NCI-H2227 (cell line): ENCODE measurements around the gene C1orf174.

Source experiments
- DNase-seq: peaks from one replicate; lab custom pipeline; 2025; ENCODE audit not compliant: unreplicated experiment; lab: John Stamatoyannopoulos, UW

The C1orf174 gene

GRCh38 chr1:3876716-3877115 is 23.4 kb downstream of the C1orf174 start:
- DNase-seq: no peak

GRCh38 chr1:3874736-3875135 is 25.3 kb downstream of the C1orf174 start:
- no peak for DNase-seq

DNA sequence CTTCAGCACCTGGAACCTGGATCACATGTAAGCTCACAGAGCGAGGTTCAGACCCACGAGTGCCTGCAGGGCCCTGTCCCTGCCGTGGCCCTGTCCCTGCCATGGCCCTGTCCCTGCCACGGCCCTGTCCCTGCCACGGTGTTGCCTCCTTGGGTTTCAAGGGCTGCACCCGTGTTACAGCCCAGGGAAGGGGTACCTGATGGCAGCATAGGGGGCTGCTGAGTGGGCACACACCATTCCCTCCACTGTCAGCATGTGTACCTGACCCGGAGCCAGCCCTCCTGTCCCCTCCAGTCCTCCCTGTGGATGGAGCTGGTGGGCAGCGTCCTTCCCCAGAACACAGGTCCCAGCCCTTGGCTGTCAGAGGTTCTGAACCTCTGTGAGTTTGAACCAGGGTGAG is 27.5 kb downstream of the C1orf174 start:
- no peak for DNase-seq

DNA sequence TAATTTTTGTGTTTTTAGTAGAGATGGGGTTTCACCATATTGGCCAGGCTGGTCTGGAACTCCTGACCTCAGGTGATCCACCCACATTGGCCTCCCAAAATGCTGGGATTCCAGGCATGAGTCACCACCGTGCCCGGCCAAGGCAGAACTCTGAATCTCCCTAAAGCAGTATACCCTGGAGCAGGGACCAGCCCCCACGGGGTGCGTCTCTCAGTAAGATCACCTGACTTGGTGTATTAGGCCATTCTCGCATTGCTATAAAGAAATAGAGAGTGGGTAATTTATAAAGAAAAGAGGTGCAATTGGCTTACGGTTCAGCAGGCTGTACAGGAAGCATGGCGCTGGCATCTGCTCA is 28.6 kb downstream of the C1orf174 start:
- DNase-seq: no peak

- DNase-seq: no peak
Observed at GRCh38 chr1:3869751-3870301, 30.2 kb downstream of the C1orf174 start.

- DNase-seq: no peak
Observed at GRCh38 chr1:3868464-3869006, 31.5 kb downstream of the C1orf174 start.

- no peak for DNase-seq
Observed at GRCh38 chr1:3865606-3866160, 34.4 kb downstream of the C1orf174 start.

DNA sequence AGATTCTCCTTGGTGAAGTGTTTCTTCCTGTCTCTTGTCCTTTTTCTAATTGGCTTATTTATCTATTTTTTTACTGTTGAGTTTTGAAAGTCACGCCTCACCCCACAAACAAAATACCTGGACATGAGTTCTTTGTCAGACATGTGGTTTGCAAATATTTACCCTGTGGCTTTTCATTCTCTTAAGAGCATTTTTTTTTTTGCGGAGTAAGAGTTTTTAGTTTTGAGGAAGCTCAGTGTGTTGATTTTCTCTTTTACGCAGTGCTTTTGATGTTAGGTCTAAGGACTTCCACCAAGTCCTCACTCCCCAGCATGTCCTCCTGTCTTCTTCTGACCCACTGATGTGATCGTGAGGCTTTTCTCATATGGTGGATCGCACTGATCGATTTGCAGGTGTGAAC is 35.2 kb downstream of the C1orf174 start:
- no peak for DNase-seq

DNA sequence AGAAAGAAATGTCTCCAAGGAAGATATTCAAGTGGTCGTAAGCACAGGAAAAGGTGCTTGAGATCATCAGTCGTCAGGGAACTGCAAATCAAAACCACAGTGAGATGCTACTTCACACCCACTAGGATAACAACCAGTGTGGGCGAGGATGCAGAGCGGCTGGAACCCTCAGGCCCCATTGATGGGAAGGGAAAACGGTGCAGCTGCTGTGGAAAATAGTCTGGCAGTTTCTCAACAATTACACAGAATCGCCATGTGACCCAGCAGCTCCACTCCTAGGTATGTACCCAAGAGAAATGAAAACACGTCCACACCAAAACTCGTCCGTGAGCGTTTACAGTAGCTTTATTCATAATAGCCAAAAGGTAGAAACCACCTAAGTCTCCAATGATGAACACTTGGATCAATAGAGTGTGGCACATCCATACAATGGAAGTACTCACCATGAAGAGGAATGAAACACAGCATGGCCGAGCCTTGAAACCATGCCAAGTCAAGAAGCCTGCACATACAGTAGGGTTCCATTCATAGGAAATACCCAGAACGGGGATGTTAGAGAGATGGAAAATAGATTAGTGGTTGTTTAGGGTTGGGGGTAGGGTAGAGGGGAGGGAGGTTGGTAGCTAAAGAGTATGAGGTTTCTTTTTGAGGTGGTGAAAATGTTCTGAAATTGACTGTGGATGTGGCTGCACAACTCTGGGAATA is 36.7 kb downstream of the C1orf174 start:
- DNase-seq: no peak

- no peak for DNase-seq
Observed at GRCh38 chr1:3858231-3858981, 41.7 kb downstream of the C1orf174 start.

DNA sequence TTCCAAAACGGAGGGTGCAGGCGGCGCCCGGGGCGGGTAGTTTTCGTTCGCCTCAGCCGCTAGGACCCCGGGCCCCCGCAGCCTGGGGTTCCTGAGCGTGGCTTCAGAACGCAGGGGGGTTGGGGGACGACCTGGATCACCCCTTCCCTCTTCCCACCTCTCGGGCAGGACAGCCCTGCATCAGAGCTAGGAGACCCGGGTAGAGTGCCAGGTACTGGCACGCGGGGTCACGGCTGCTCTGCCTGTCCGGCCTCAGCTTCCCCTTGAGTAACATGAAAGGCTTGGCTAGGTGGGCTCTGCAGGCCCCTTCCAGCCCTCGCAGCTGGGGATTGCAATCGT is 42.3 kb downstream of the C1orf174 start:
- DNase-seq: no peak

GRCh38 chr1:3856923-3857790 is 42.9 kb downstream of the C1orf174 start, which contains the start of the genes CEP104 and DFFB:
CEP104 (minus strand) TSS chr1:3857211; CDS start chr1:3852407, 4,804 bp downstream.
DFFB (plus strand) TSS chr1:3857476; CDS start chr1:3857604, 128 bp downstream.
- DNase-seq: peak; percentile 97

- no peak for DNase-seq
Observed at GRCh38 chr1:3852711-3853485, 47.2 kb downstream of the C1orf174 start.

DNA sequence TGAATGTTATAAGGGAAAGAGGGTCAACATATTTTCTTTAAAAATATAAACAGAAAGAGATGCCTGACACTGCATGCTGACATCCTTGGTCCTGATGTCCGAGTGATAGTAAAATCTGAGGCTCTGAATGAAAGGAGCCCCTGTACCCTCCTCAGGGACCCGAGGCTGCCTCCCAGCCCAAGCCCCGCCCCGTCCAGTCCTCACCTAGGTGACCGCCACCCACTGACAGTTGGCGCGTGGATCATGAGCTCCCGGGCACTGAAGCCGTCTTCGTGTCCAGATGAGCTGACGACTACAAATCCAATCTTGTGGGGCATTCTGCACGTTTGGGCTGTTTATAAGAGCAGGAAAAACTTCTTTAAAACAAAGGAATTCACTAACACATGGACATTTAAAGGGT is 48.0 kb downstream of the C1orf174 start:
- DNase-seq: no peak

DNA sequence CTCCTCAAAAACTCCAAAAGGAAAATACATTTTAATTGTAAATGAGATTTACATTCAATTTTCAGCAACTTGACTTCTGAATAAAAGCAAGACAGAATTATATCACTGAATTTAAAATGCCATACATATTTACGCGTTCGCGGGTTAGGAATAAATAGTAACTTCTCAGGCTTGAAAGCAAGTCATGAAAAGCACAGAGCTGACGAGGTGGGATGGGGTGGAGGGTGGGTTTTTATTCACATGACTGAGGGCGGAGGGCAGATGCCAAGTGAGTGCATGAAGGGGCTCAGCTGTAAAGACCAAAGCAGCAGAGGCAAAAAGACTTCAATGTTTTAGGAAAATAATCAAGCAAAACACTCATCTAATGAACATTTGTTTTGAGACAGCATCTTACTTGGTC is 48.8 kb downstream of the C1orf174 start:
- no peak for DNase-seq

DNA sequence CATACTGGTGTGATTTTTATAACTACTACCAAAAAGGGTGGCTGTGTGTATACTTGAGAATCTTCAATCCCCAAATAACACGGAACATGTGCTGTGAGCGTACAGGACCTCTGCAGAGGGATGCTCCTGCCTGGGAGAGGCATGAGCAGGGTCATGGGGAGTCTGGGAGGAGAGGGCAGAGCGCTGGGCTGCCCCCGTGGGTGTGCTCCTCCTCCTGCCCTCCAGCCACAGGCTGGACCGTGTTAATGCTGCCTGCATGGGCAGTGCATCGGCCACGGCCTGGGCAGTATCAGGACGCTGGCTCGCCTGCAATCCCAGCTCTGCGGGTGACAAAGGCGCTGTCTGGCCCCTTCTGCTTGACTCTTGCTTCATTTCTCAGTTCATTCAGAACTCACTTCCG is 49.2 kb downstream of the C1orf174 start:
- no peak for DNase-seq

DNA sequence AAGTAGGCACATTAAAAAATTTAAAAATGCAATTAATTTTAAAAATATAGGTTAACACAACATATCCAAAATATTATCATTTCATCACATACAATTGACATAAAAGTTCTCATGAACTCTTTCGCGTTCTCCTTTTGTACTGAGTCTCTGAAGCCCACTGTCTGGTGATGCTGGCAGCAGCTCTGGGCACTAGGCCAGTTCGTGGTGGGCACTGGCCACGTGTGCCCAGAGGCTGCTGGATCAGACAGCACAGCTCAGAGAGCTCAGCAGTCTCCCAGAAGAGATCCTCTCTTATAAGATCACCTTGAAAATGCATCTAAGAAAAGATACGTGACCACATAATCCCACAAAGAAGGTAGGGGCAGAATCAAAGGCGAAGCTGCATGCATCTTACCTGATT is 53.0 kb downstream of the C1orf174 start:
- no peak for DNase-seq

DNA sequence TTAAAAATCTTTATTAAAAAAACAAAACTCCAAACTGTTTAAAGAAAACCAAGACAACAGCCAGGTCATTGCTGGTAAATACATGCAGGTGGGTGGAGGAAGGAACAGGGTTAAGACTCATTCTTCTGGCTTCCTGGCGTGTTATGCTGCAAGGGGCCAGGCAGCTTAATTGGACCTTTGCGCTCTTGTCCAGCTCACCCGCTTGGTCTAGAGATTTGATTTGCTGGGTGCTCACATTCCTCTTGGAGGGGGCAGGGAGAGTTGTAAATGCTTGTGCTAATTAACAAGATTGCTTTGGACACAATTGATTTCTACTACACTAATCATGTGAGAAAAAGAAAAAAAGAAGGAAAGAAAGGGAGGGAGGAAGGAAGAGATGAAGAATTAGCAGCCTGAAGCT is 53.5 kb downstream of the C1orf174 start:
- DNase-seq: no peak

- no peak for DNase-seq
Observed at GRCh38 chr1:3842912-3843311, 57.2 kb downstream of the C1orf174 start.

- DNase-seq: no peak
Observed at GRCh38 chr1:3841491-3841890, 58.6 kb downstream of the C1orf174 start.
